Middle frontal gyrus (tissue), 1 donor: ENCODE data around the gene SLC4A8.
A peak's percentile ranks its signal among the peaks of the same experiment; 100 is the strongest.

Experiments
- DNase-seq: peaks from one replicate; pipeline ENCODE4 v3.0.0-alpha.2; 2015; ENCODE audit warnings: low spot score; ENCODE audit errors: extremely low spot score

SLC4A8 gene

DNA sequence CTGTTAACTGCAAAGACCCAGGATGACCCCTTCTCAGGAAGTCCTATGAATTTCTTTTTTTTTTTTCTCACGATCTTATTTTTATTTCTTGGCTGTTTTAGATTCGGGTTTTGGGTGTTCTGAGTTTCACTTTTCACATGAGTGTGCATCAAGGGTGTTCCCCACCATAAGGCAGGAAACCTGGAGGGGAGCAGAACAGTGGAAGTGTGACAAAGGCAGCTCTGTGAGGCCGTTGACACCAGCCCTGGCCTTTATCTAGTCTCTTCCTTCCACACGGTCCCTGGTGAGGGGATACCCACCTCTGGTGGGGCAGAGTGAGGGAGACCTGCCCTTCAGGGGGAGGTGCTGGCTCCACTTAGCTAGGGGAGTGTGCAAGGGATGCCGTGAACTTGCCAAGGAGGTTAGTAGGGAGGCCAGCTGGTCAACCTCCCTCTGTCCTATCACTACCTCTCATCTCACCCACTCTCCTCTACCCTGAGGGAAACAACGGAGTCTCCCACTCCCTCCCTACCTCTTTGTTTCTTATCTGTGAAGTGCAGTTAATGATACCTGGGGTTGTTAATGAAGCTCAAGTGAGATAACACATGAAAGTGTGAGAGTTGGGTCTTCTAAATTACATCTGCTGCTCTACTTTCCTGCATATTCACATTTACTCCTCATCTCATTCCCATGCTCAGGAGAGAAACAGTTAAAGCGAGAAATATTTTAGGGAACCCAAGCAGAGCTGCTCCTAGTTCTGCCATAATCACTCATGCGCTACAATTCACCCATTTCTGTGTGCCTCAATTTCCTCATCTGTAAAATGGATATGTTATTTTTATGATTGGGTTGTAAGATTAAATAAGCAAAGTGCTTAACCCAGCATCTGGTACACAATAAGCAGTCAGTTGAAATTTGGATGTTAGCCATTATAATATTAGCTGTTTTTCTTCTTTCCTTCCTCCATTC is 29.1 kb upstream of the SLC4A8 start:
- no peak for DNase-seq

DNA sequence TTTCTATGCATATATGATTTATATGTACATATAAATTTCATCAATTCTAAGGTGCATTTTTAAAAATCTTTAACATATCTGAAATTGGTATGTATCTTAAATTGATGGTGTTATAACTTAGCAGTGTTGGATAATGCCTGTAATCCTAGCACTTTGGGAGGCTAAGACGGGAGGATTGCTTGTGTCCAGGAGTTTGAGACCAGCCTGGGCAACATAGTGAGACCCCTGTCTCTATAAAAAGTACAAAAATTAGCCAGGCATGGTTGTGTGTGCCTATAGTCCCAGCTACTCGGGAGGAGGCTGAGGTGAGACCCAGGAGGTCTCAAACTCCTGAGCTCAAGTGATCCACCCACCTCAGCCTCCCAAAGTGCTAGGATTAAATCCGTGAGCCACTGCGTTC is 27.0 kb upstream of the SLC4A8 start:
- no peak for DNase-seq

DNA sequence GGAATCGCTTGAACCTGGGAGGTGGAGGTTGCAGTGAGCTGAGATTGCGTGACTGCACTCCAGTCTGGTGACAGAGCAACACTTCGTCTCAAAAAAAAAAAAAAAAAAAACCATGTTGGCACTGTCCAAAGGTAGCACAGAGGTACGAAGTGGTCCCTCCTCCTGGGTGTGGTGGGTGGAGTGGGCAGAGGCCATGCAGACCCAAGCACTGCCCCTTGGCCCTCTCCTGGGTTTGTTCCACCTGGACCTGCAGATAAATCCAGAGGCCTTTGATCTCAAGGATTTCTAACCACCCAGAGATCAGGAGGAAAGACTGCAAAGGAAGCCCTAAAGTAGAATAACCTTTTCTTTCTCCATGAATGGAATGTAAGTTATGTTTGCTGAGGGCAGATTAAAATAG is 24.7 kb upstream of the SLC4A8 start:
- DNase-seq, result no peak

DNA sequence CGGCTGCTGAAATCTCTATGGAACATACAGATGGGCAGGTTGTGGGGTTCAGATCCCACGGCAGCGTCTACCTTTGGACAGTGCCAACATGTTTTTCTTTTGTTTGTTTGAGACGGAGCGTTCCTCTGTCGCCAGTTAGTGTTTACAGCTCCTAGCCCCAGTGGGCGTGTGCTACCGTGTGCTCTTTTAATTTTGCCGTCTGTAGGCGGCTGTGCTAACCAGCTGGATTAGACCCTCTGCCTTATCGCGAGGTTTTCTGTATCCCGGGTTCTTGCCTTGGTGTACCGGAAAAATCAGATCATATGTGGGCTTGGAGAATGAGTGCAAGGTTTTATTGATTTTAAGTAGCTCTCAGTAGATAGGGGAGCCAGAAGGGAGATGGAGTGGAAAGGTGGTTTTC is 23.6 kb upstream of the SLC4A8 start:
- no peak for DNase-seq

DNA sequence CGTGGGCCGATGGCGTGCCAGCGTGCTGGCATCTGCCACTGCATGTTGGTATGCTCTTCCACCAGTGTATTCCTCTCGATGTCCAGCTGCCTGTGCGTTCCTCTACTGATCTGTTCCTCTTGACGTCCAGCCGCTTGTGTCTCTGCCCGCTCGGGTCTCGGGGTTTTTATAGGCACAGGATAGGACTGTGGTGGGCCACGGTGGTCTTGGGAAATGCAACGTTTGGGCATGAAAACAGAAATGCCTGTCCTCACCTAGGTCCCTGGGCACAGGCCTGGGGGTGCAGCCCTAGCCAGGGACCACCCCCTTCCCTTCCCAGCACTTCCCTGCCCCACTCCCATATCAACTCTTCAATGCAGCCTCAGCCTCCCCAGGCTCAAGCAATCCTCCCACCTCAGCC is 23.1 kb upstream of the SLC4A8 start:
- DNase-seq, result no peak

GRCh38 chr12:51401900-51402299 is 22.7 kb upstream of the SLC4A8 start:
- no peak for DNase-seq

DNA sequence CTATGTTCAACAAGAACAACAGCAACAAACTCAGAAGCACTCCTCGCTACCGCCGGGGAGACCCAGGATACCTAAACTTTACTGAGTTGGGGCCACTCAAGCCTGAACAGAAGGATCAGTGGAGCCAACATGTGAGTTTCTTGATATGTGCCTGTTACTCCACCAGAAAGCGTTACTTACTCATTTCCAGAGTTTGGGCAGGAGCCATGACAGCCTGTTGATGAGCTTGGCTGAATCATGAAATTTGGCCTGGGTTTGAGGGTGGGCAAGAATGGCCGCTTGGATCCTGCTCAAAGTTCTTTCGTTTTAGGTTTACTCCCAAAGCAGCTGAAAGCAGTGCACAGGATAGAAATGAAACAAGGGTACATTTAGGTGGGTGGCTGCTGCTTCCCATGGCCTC is 21.5 kb upstream of the SLC4A8 start:
- DNase-seq, result no peak

- DNase-seq, result no peak
These were observed 20.9 kb upstream of the SLC4A8 start for GRCh38 chr12:51403681-51404136.

DNA sequence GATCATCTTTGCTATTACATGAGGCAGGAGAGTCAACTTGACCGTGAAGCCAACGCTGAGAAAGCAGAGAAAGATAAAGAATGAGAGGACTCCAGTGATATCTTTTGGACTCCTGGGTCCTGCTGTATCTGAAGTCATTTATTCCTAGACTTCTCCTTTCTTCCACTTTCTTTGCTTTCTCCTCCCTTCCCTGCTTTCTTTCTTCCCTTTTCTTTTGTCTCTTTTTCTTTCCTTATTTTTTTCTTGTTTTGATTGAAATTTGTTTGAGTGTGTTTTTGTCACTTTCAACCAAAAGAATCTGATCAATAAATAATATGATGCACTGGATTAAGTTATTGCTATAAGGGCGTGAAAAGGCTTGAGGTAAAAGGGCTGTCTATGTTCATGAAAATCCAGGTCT is 20.0 kb upstream of the SLC4A8 start:
- DNase-seq, result no peak

DNA sequence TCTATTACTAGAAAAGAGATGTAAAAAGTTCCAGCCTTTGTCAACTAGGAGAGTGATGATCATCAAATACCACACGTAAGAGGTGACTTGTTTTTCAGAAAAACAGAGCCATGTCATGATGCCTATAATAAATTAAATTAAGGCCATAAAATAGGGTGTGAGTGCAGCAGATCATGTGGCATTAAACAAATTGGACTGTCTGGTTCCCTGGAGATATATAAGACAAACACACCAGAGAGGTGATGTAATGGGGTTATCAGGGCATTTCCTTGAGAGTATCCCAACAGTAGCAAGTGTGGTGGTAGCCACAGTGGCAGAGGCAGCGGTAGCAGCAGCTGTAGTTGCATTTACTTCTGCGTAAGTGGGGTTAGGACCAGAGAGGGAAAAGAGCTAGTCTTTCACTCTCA is 18.8 kb upstream of the SLC4A8 start:
- DNase-seq, result no peak

DNA sequence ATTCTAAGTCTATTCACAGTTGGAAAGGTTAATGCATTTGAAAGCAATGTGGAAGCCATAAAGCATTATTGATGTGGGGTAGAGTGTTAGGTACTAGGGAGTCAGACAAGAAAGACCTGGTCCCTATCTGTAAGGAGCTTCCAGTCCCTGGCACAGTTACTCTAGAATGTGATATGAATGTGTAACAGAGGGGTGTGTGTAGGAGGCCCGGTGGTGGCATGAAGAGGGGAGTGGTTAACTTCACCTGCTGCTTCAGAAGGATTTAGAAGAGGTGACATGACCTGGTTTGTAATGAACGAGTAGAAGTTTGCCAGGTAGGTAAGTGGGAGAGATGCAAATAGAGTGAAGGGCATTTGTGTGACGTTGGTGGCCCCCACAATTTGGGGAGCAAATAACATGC is 18.3 kb upstream of the SLC4A8 start:
- DNase-seq, result no peak

DNA sequence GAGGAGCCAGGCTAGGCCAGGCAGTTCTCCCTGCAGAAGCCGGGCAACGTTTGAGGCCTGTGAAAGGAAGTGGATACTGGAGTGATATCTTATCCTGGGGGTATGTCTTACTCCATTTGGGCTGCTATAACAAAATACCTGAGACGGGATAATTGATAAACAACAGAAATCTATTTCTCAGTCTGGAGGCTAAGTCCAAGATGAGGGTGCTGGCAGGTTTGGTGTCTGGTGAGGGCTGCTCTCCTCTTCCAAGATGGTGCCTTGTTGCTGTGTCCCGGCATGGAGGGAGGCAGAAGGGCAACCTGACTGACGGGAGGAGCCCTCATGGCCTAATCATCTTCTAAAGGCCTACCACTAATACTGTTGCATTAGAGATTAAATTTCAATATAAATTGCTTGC is 17.8 kb upstream of the SLC4A8 start:
- no peak for DNase-seq

DNA sequence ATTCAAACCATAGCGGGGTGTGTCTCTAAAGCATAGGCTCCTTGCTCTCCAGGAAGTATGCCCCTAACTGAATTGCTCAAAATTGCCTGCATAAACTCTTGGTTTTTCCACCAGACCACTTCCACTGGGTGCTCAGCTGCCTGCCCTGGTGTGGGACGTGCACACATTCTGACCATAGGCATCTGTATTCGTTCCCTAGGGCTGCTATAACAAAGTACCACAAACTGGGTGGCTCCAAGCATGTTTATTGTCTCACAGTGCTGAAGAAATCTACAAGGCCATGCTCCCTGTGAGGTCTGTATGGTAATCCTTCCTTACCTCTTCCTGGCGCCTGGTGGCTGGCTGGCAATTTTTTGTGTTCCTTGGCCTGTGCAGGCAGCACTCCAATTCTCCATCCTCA is 17.0 kb upstream of the SLC4A8 start:
- no peak for DNase-seq

- DNase-seq, result no peak
These were observed 14.8 kb upstream of the SLC4A8 start for GRCh38 chr12:51409846-51410245.

DNA sequence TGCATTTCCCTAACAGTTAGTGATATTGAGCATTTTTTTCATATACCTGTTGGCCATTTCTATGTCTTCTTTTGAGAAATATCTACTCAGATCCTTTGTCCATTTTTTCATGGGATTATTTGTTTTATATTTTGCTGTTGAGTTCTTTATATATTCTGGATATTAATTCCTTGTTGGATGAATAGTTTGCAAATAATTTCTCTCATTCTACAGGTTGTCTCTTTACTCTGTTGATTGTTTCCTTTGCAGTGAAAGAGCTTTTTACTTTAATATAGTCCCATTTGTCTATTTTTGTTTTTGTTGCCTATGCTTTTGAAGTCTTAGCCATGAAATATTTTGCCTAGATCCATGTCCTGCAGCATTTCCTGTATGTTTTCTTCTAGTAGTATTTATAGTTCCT is 11.5 kb upstream of the SLC4A8 start:
- DNase-seq, result no peak

DNA sequence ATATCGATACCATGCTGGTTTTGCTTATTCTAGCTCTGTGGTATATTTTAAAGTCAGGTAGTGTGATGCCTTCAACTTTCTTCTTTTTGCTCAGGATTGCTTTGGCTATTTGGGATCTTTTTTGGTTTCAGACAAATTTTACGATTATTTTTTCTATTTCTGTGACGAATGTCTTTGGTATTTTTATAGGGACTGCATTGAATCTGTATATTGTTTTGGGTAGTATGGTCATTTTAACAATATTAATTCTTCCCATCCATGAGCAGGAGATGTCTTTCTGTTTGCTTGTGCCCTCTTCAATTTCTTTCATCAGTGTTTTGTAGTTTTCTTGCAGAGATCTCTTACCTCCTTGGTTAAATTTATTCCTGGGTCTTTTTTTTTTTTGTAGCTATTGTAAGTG is 10.8 kb upstream of the SLC4A8 start:
- no peak for DNase-seq

- DNase-seq, result no peak
These were observed 8.7 kb upstream of the SLC4A8 start for GRCh38 chr12:51415931-51416330.

DNA sequence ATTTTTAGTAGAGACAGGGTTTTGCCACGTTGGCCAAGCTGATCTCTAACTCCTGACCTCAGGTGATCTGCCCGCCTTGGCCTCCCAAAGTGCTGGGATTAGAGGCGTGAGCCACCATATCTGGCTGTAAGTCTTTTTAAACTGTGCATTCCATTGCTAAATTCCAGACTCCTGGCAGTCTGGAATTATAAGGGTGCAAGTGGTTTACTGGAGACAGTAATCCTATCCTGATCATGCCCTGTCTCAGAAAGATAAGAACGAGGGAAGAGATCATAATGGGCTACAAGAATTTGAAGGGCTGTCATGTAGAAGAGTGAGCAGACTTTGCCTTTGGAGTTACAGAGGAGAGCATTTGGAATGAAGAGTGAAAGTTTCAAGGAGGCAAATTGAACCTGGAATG is 6.8 kb upstream of the SLC4A8 start:
- no peak for DNase-seq

- DNase-seq, result no peak
These were observed 5.0 kb upstream of the SLC4A8 start for GRCh38 chr12:51419425-51420193.

- peak; percentile 75 for DNase-seq
These were observed 3.3 kb upstream of the SLC4A8 start for GRCh38 chr12:51421266-51421884.

DNA sequence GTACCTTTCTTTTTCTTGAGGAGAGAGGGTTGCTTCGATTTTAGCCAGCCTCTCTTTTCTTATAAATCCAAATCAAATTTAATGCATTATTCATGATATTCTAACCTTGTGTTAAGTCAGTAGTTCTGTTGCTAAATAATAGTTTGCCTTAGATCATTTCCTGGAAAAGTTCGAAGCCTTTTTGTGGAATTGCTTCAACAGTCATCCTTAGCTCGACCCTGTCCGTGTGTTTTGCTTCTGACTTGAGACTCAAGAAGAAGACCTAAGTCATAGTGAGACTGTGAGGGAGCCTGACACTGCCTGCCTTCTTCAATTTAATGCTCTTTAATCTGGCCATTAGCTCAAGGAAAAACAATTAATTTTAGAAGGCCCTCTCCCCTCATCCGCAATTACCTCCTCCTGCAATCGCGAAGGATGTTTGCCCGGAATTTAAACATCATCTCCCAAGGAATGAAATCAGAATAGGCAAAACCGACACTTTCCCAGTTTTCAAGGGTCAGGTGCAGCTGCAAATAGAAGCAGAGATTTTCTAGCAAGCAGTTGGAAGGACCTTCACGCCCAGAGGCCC is 453 bp upstream of the SLC4A8 start:
- no peak for DNase-seq

DNA sequence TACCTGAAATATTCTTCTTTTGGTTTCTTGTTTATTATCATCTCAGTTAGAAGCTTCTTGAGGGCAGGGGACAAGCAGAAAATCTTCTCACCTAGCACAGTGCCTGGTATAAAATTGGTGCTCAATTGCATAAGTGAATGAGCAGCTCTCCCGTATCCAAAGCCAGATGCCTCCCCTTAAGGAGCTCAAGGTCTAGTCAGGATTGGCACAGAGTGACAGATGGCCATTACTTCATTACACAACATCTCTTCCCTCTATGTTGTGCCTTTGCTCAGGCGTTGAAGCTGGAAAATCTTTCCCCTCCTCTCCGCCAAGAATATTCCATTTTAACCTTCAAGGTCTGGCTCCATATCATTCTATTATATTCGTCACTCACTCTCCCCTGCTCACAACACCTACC is 3.6 kb downstream of the SLC4A8 start:
- DNase-seq, result no peak
